SK-N-SH treated with all-trans-retinoic acid at 6 μM for 48 hours (cell line): ENCODE measurements around the gene SPCS3.

Source experiments
- ATAC-seq: fragments of 200-7000 bp; cut with Tn5 transposase; 3 replicates; pipeline ENCODE4 v1.9.1; 2020; ENCODE audit warnings: mild to moderate bottlenecking, moderate library complexity
- ARNTL ChIP-seq: fragments of 450-650 bp; formaldehyde crosslinking; IDR thresholded peaks from 2 replicates; pipeline ENCODE4 v1.5.0; 2020; ENCODE audit warnings: low read depth, mild to moderate bottlenecking, moderate library complexity, borderline replicate concordance
- BACH2 ChIP-seq: fragments of 250-450 bp; sonication (Bioruptor Pico); IDR thresholded peaks from 2 replicates; pipeline ENCODE4 v1.9.0; 2021; ENCODE audit warnings: mild to moderate bottlenecking, borderline replicate concordance
- CSDC2 ChIP-seq: fragments of 250-450 bp; sonication (Bioruptor Pico); IDR thresholded peaks from 2 replicates; pipeline ENCODE4 v1.5.0; 2020; ENCODE audit warnings: mild to moderate bottlenecking, moderate library complexity
- CSRNP3 ChIP-seq: fragments of 250-450 bp; sonication (Bioruptor Pico); IDR thresholded peaks from 2 replicates; pipeline ENCODE4 v1.5.1; 2021; ENCODE audit warnings: mild to moderate bottlenecking, moderate library complexity
- ESRRG ChIP-seq: fragments of 250-450 bp; sonication (Bioruptor Pico); IDR thresholded peaks from 2 replicates; pipeline ENCODE4 v1.6.1; 2021; ENCODE audit warnings: mild to moderate bottlenecking
- ISL1 ChIP-seq: fragments of 250-450 bp; sonication (Bioruptor Pico); IDR thresholded peaks from 2 replicates; pipeline ENCODE4 v2.1.2; 2022; ENCODE audit warnings: mild to moderate bottlenecking, moderate library complexity
- OSR1 ChIP-seq: fragments of 250-450 bp; sonication (Bioruptor Pico); IDR thresholded peaks from 2 replicates; pipeline ENCODE4 v1.8.0; 2022; ENCODE audit warnings: moderate library complexity, mild to moderate bottlenecking, inconsistent platforms
- RARB ChIP-seq: fragments of 250-450 bp; sonication (Bioruptor Pico); IDR thresholded peaks from 2 replicates; pipeline ENCODE4 v1.8.0; 2021; ENCODE audit warnings: mild to moderate bottlenecking, moderate library complexity
- TCF4 ChIP-seq: fragments of 250-450 bp; sonication (Bioruptor Pico); IDR thresholded peaks from 2 replicates; pipeline ENCODE4 v1.8.0; 2021; ENCODE audit warnings: mild to moderate bottlenecking, moderate library complexity, borderline replicate concordance
- TOX ChIP-seq: fragments of 250-450 bp; sonication (Bioruptor Pico); IDR thresholded peaks from 2 replicates; pipeline ENCODE4 v1.8.0; 2021; ENCODE audit warnings: mild to moderate bottlenecking, moderate library complexity, borderline replicate concordance
- ZC3H10 ChIP-seq: fragments of 250-450 bp; sonication (Bioruptor Pico); IDR thresholded peaks from 2 replicates; pipeline ENCODE4 v1.5.1; 2021; ENCODE audit warnings: mild to moderate bottlenecking, moderate library complexity
- ZFP30 ChIP-seq: fragments of 450-650 bp; formaldehyde crosslinking; IDR thresholded peaks from 2 replicates; pipeline ENCODE4 v1.5.0; 2022; ENCODE audit warnings: mild to moderate bottlenecking, moderate library complexity
- ZNF70 ChIP-seq: fragments of 450-650 bp; formaldehyde crosslinking; IDR thresholded peaks from 2 replicates; pipeline ENCODE4 v1.5.0; 2020; ENCODE audit warnings: mild to moderate bottlenecking, moderate library complexity
- ZNF8 ChIP-seq: fragments of 450-650 bp; formaldehyde crosslinking; IDR thresholded peaks from 2 replicates; pipeline ENCODE4 v1.5.0; 2020; ENCODE audit warnings: mild to moderate bottlenecking, moderate library complexity
- TF ChIP-seq, protein P1 (sequence below): fragments of 250-450 bp; sonication (Bioruptor Pico); IDR thresholded peaks from 2 replicates; pipeline ENCODE4 v1.8.0; 2021; ENCODE audit warnings: low read depth, mild to moderate bottlenecking, moderate library complexity, borderline replicate concordance
- TF ChIP-seq, protein P2 (sequence below): fragments of 250-450 bp; sonication (Bioruptor Pico); IDR thresholded peaks from 2 replicates; pipeline ENCODE4 v1.5.1; 2020; ENCODE audit warnings: low read depth, mild to moderate bottlenecking, moderate library complexity
- TF ChIP-seq, protein P3 (sequence below): fragments of 250-450 bp; sonication (Bioruptor Pico); IDR thresholded peaks from 2 replicates; pipeline ENCODE4 v1.5.0; 2020; ENCODE audit warnings: mild to moderate bottlenecking, moderate library complexity

SPCS3 gene

GRCh38 chr4:176359590-176359989 is 39.8 kb downstream of the SPCS3 start:
- ATAC-seq, result peak; percentile 52; the same call in 2 of the 3 replicates
- TF ChIP-seq OSR1 (CRISPR knock-in tag) (no peak), ZNF8 (CRISPR knock-in tag) (no peak), TOX (CRISPR knock-in tag) (no peak), CSDC2 (CRISPR knock-in tag) (no peak), ISL1 (CRISPR knock-in tag) (no peak)
- TF ChIP-seq, protein P1, sequence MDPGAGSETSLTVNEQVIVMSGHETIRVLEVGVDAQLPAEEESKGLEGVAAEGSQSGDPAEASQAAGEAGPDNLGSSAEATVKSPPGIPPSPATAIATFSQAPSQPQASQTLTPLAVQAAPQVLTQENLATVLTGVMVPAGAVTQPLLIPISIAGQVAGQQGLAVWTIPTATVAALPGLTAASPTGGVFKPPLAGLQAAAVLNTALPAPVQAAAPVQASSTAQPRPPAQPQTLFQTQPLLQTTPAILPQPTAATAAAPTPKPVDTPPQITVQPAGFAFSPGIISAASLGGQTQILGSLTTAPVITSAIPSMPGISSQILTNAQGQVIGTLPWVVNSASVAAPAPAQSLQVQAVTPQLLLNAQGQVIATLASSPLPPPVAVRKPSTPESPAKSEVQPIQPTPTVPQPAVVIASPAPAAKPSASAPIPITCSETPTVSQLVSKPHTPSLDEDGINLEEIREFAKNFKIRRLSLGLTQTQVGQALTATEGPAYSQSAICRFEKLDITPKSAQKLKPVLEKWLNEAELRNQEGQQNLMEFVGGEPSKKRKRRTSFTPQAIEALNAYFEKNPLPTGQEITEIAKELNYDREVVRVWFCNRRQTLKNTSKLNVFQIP, result no peak
- TF ChIP-seq, protein P2, sequence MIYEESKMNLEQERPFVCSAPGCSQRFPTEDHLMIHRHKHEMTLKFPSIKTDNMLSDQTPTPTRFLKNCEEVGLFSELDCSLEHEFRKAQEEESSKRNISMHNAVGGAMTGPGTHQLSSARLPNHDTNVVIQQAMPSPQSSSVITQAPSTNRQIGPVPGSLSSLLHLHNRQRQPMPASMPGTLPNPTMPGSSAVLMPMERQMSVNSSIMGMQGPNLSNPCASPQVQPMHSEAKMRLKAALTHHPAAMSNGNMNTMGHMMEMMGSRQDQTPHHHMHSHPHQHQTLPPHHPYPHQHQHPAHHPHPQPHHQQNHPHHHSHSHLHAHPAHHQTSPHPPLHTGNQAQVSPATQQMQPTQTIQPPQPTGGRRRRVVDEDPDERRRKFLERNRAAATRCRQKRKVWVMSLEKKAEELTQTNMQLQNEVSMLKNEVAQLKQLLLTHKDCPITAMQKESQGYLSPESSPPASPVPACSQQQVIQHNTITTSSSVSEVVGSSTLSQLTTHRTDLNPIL (CRISPR knock-in tag), result no peak
- TF ChIP-seq, all 23 proteins: peak for 0

- TF ChIP-seq, protein P1, result no peak
- no peak for TF ChIP-seq RARB (CRISPR knock-in tag)
- TF ChIP-seq CSRNP3 (CRISPR knock-in tag), result no peak
- ATAC-seq, result no peak
Observed at GRCh38 chr4:176360446-176360845, 40.7 kb downstream of the SPCS3 start.

DNA sequence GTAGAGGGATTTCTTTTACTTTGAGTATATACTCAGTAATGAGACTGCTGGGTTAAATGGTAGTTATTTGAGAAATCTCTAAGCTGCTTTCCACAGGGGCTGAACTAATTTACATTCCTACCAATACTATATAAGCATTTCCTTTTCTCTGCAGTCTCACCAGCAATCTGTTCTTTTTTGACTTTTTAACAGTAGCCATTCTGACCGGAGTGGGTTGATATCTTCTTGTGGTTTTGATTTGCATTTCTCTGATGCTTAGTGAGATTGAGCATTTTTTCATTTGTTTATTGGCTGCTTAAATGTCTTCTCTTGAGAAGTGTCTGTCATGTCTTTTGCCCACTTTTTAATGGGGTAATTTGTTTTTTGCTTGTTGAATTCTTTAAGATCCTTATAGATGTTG is 43.3 kb downstream of the SPCS3 start:
- ATAC-seq, result no peak
- TF ChIP-seq OSR1 (CRISPR knock-in tag) (no peak), CSRNP3 (CRISPR knock-in tag) (no peak), TCF4 (CRISPR knock-in tag) (no peak)
- TF ChIP-seq, protein P1, result no peak
- TF ChIP-seq, protein P3, sequence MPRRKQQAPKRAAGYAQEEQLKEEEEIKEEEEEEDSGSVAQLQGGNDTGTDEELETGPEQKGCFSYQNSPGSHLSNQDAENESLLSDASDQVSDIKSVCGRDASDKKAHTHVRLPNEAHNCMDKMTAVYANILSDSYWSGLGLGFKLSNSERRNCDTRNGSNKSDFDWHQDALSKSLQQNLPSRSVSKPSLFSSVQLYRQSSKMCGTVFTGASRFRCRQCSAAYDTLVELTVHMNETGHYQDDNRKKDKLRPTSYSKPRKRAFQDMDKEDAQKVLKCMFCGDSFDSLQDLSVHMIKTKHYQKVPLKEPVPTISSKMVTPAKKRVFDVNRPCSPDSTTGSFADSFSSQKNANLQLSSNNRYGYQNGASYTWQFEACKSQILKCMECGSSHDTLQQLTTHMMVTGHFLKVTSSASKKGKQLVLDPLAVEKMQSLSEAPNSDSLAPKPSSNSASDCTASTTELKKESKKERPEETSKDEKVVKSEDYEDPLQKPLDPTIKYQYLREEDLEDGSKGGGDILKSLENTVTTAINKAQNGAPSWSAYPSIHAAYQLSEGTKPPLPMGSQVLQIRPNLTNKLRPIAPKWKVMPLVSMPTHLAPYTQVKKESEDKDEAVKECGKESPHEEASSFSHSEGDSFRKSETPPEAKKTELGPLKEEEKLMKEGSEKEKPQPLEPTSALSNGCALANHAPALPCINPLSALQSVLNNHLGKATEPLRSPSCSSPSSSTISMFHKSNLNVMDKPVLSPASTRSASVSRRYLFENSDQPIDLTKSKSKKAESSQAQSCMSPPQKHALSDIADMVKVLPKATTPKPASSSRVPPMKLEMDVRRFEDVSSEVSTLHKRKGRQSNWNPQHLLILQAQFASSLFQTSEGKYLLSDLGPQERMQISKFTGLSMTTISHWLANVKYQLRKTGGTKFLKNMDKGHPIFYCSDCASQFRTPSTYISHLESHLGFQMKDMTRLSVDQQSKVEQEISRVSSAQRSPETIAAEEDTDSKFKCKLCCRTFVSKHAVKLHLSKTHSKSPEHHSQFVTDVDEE (CRISPR knock-in tag), result no peak

DNA sequence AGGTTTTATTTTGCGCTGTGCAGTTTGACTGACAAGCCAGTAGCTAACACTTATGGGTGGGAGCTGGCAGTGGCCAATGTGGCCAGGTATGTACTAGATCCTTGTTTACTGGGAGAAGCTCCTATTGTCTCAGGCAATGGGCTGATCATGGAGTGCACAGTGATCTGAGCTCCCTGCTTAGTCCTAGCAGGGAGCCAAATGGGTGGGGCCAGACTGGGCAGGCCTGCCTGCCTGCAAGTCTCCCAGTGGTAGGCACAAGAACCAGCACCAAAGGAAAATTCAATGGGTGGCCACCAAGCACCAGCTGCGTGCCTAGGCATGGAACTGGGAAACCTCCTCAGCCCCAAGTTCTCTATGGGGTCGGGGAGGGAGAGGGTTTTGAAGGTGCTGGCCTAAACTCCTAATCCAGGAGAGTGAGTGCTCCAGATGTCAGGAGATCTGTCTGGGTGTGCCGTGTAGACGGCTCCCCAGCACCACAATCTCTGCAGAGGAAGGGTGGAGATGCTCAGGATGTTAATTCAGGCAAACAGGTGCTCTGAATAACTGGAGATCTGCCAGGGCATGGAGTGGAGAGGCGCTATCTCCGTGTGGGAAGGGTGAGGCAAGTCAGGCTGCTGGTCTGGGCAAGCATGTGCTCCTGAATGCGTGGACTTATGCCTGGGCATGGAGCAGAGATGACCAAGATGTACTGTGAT is 48.2 kb downstream of the SPCS3 start:
- ATAC-seq, result no peak
- TF ChIP-seq ARNTL (CRISPR knock-in tag) (no peak), OSR1 (CRISPR knock-in tag) (no peak), TOX (CRISPR knock-in tag) (no peak), CSDC2 (CRISPR knock-in tag) (no peak), ZFP30 (no peak), ESRRG (no peak), ZNF70 (CRISPR knock-in tag) (no peak), BACH2 (CRISPR knock-in tag) (no peak), CSRNP3 (CRISPR knock-in tag) (no peak), ZC3H10 (CRISPR knock-in tag) (no peak), TCF4 (CRISPR knock-in tag) (no peak)
- TF ChIP-seq, protein P1, result no peak
